Measurements from ENCODE around the gene PRKCH.
"Not testable (repeated sequence)": the region's sequence is repeated elsewhere in the genome, so short reads cannot be mapped to it uniquely, and the experiment has no call there.

The PRKCH gene

GRCh38 chr14:61395115-61395725 lies 73.8 kb downstream of the PRKCH start:
- DNase-seq = no peak

GRCh38 chr14:61396279-61396678 lies 74.9 kb downstream of the PRKCH start:
- DNase-seq = no peak

DNA sequence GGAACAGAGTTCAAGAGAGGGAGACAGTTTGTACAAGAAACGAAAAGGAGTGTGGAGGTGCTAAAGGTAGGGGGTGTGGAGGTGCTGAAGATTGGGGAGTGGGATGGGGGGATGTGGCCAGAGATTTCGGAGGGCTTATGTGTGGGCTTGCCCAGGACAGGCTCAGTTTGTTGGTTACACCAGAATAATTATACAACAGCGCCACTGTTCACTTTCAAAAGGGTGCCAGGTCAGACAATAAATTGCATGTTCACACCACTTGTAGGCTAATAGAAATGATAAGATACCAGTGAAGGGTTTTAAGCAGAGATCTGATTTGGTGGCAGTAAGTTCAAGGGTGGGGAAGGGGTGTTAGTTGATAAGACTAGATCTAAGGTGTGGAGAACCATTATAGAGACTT lies 75.3 kb downstream of the PRKCH start:
- no peak for DNase-seq

DNA sequence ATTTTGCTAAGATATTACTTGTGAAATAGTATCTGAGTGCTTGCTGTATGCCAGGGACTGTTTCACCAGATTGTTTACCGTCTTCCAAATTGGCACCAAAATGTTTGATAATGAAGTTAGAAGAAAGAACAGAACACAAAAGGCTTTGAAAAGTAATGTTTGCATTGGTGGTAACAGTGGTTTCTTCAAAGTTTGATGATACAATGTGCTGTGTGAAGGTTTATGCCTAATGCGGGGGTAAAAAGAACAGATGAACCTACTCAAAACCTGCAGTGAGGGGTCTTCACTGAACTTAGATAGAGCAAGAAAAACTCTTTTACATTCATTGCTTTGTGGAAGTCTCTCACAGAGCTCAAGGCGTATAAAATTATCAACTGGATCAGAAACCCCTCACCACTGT lies 76.2 kb downstream of the PRKCH start:
- no peak for DNase-seq

DNA sequence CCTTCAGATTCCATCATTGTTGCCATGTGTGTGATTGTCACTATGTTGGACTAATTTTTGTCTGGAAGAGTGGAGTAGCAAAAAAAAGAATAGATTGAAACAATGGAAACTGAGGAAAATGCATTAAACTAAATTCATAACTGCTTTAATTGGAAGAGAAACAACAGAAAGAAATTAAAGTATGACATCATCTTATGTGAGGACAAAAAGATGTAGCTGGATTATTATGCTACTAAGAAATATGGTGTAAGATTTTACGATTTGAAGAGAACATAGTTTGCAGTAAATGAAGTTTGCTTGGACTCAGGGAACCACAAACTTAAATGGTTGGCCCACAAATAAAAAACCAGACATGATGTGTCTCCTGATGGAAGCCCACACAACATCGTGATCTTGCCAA lies 76.8 kb downstream of the PRKCH start:
- DNase-seq = no peak

- DNase-seq = no peak
Observed at GRCh38 chr14:61399365-61399764, 78.0 kb downstream of the PRKCH start.

DNA sequence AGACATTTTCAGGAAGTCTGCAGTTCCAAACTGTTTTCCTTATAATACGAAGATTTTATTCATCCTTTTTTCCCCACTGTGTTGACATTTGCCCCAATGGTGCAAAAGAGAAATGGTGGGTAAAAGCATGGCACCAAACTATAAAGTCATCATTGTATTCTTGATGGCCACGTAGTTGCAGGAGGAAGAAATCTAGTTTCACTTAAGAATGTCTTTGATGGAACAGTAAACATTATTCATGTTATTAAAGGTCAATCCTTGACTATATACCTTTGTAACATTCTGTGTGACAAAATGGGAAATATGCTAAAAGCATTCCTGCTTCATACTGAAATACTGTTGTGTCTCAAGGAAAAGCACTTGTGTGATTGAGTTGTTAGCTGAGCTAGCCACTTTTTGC lies 80.1 kb downstream of the PRKCH start:
- DNase-seq = no peak

- DNase-seq = no peak
Observed at GRCh38 chr14:61403411-61403810, 82.0 kb downstream of the PRKCH start.

- DNase-seq = no peak
Observed at GRCh38 chr14:61404637-61405036, 83.3 kb downstream of the PRKCH start.

GRCh38 chr14:61406198-61406597 lies 84.8 kb downstream of the PRKCH start:
- no peak for DNase-seq

- DNase-seq = no peak
Observed at GRCh38 chr14:61406675-61407074, 85.3 kb downstream of the PRKCH start.

DNA sequence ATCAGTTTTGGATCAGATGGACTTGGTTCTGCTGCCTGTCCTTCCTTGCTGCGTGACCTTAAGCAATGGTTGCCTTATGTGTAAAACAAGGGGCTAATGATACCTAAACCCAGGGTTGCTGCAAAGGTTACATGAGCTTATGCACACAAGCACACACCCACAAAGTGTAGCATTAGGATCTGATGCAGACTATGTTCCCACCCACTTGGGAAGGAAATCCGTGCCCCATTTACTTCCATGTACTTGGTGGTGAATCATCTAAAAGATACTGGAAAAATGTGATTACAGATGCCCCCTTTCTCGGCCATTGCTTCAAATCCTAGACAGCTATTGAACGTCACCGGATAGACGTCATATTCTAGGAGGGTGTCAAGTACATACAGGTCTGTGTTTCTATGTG lies 87.1 kb downstream of the PRKCH start:
- DNase-seq = no peak

GRCh38 chr14:61409782-61410181 lies 88.4 kb downstream of the PRKCH start:
- no peak for DNase-seq

DNA sequence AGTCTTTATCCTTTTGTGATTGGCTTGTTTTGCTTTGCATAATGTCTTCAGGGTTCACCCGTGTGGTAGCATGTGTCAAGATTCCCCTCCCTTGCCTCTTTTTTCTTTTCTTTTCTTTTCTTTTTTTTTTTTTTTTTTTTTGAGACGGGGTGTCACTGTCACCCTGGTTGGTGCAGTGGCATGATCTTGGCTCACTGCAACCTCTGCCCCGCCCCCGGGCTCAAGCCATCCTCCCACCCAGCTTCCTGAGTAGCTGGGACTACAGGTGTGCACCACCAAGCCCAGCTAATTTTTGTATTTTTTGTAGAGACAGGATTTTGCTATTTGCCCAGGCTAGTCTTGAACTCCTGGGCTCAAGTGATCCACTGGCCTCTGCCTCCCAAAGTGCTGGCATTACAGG lies 94.6 kb downstream of the PRKCH start:
- not testable (repeated sequence) for DNase-seq

DNA sequence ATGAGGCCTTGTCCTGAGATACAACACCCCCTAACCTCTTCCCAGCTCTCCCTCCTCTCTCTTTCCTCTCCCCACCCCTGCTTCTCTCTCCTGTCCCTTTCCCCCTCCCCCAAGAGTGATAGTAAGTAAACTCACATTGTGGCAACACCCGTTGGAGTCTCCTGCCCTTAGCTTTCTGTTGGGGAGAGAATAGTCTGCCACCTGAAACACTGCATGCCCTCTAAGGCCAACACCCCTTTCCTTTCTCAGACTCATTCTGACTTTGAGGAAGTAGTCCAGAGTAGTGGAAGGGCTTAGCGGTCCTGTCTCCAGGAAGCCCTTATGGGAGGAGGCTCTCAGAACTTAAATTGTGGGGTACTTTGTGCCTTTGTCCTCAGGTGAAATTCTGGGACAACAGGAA lies 95.2 kb downstream of the PRKCH start:
- DNase-seq = no peak

DNA sequence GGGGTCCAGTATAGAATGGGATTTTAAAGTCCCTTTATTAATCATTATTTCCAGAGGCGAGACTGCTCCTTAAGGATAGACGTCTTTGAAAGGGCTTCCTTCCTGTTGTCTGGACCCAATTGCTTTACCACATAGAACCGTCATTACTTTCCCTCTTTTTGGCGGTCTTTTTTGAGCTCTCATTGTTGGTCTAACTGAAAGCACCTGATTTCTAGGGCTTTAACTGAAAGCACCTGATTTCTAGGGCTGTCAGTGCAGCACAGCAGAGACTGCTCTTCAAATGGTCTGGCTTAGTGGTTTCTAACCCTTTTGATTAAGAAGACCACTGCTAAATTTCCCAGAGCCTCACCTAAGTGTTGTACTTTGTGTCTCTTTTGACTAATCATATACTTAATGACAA lies 95.8 kb downstream of the PRKCH start:
- DNase-seq = no peak

GRCh38 chr14:61417883-61418455 lies 96.6 kb downstream of the PRKCH start:
- no peak for DNase-seq

- DNase-seq = no peak
Observed at GRCh38 chr14:61418746-61419145, 97.4 kb downstream of the PRKCH start.

DNA sequence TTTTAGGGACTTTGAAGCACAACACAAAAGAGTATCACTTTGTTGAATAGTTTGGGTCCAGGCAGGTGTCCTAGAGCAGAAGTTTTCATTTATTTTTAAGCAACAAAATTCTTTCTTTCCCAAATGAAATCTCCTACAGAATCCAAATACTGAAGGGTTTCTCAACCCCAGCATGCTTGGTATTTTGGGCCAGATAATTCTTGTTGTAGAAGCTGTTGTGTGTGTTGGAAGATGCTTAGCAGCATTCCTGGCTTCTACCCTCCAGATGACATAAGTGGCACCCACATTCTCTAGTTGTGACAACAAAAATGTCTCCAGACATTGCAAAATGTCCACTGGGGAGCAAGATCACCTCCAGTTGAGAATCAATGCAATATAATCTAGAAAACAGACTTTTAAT lies 97.8 kb downstream of the PRKCH start:
- DNase-seq = no peak

DNA sequence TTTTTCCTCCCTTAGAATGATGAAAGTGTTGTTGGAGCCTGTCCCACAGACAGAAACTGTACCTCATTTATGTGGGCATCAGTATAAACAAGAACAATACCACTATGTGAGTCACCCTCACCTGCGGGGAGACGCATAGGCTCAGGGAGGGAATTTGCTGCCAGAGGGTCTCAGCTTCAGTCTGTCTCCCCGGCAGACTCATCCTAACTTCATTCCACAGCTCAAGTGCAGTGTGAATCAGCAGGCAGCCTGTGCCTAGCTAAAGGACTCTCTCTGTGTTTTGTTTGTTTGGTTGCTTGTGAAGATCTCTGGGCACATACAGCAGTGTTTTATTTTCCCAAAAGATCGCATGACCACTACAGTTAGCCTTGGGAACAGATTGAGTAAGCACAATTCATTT lies 98.9 kb downstream of the PRKCH start:
- no peak for DNase-seq

- peak; percentile 37 to 50 for DNase-seq
Observed at GRCh38 chr14:61421212-61421923, 100.0 kb downstream of the PRKCH start.

DNA sequence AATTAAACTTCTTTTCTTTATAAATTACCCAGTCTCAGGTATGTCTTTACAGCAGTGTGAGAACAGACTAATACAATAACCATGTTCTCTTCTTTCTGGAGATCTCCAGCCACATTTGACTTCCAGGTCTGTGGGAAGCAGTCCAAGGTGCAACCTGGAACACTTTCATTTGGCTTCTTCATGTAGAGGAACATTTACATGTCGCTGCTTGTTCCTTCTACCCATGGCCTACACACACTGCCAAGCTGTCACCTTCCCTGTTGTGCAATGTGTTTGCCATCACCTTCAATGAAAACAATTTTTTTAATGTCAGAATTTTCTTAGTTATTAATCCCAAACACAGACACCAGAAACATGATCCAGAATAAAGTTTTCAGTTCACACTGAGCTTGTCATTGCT lies 104.7 kb downstream of the PRKCH start:
- DNase-seq = no peak

DNA sequence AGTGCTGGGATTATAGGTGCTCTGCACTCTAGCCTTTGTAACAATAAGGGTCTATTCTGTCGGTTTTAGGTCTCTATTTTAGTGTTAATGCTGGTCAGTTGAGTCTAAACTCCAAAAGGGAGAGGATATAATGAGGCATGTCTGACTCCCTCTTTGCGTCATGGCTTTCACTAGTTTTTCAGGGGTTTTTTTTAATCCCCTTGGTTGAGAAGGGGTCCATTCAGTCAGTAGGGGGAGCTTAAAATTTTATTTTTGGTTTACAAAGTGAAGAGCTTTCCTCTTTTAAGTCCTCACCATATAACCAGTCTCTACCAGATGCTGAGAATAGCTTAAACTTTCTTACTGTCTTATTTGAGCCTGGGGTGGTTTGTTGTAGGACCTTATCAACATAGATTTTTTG lies 106.9 kb downstream of the PRKCH start:
- DNase-seq = no peak

GRCh38 chr14:61429316-61429715 lies 107.9 kb downstream of the PRKCH start:
- DNase-seq = no peak
